GM12878 (cell line): Measurements from ENCODE around the gene TULP4.

Experiments used
- BACH1 ChIP-seq: fragments of 450-650 bp; IDR thresholded peaks from 2 replicates; pipeline ENCODE4 v1.6.1; 2017; ENCODE audit warnings: mild to moderate bottlenecking, borderline replicate concordance
- TAF1 ChIP-seq: IDR thresholded peaks from 2 replicates; pipeline ENCODE4 v1.6.1; 2011; ENCODE audit warnings: mild to moderate bottlenecking, low read depth, low read length, borderline replicate concordance
- TF ChIP-seq, protein P1 (sequence below), 3 experiments: IDR thresholded peaks in 2 of 3; conservative IDR thresholded peaks in 1 of 3; 2 replicates each; pipeline ENCODE4 v1.5.1; 2011; ENCODE audit warnings: low read depth in 3 of 3, low read length in 3 of 3, mild to moderate bottlenecking in 3 of 3, control low read depth in 2 of 3, moderate library complexity in 2 of 3, inconsistent platforms in 1 of 3, mixed read lengths in 1 of 3; ENCODE audit not compliant: control insufficient read depth in 2 of 3, insufficient read depth in 1 of 3; ENCODE audit errors: extremely low read depth in 1 of 3

DNA sequence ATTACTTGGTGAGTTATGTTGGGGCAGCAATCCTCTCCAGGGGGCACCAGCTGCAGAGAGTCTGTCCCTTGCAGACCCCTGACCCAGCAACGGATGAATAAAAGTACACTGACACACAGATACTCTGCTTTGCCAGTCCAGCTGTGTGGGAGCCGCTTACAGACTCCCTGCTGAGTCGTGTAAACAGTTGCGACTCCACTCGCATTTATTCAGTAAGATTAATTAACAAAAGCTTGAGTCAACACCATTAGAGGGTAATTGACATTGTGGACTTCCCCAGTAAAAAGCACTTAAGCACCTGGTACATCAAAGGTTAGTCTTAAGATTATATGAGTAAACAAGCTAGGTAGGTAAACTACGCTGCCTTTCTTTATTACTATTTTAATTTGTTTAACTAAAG, 155.7 kb downstream of the TULP4 start:
- TF ChIP-seq, protein P1, sequence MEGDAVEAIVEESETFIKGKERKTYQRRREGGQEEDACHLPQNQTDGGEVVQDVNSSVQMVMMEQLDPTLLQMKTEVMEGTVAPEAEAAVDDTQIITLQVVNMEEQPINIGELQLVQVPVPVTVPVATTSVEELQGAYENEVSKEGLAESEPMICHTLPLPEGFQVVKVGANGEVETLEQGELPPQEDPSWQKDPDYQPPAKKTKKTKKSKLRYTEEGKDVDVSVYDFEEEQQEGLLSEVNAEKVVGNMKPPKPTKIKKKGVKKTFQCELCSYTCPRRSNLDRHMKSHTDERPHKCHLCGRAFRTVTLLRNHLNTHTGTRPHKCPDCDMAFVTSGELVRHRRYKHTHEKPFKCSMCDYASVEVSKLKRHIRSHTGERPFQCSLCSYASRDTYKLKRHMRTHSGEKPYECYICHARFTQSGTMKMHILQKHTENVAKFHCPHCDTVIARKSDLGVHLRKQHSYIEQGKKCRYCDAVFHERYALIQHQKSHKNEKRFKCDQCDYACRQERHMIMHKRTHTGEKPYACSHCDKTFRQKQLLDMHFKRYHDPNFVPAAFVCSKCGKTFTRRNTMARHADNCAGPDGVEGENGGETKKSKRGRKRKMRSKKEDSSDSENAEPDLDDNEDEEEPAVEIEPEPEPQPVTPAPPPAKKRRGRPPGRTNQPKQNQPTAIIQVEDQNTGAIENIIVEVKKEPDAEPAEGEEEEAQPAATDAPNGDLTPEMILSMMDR (IDR thresholded peaks at IDR 0.05 in 2 of 3, conservative IDR thresholded peaks at IDR 0.05 in 1 of 3; ENCODE audit: control insufficient read depth in 2 of 3, extremely low read depth in 1 of 3, insufficient read depth in 1 of 3, low read depth in 3 of 3, low read length in 3 of 3) = no peak
- TF ChIP-seq TAF1 = no peak
- no peak for TF ChIP-seq BACH1
